Mesenchymal stem cell (in vitro differentiated cells and primary cell): Measurements from ENCODE around the gene SPEG. TPM values are rescaled to one million over a fixed set of nuclear protein-coding genes. Genes with fewer than 3 reads are reported as not detected.

ENCODE experiments used
- DNase-seq: peaks from one replicate; pipeline ENCODE4 v3.0.0-alpha.2; 2013
- H2AFZ ChIP-seq: one replicate; pipeline ENCODE4 v1.6.1; 2013; ENCODE audit warnings: low read depth, mild to moderate bottlenecking, control low read depth, inconsistent platforms, low read length, moderate library complexity
- H2AK5ac ChIP-seq: 2 replicates; pipeline ENCODE4 v1.6.1; 2013; ENCODE audit warnings: low read length, moderate library complexity, mild to moderate bottlenecking, inconsistent platforms; ENCODE audit not compliant: severe bottlenecking
- H2BK120ac ChIP-seq: one replicate; pipeline ENCODE4 v1.6.1; 2013; ENCODE audit warnings: low read depth, mild to moderate bottlenecking, inconsistent platforms, low read length, moderate library complexity
- H2BK12ac ChIP-seq, 2 experiments: one replicate each; pipeline ENCODE4 v1.6.1; 2013; ENCODE audit warnings: inconsistent platforms in 2 of 2, low read length in 2 of 2, mild to moderate bottlenecking in 2 of 2, moderate library complexity in 2 of 2, control low read depth in 1 of 2
- H2BK15ac ChIP-seq: one replicate; pipeline ENCODE4 v1.6.1; 2013; ENCODE audit warnings: mild to moderate bottlenecking, low read depth, inconsistent platforms; ENCODE audit not compliant: poor library complexity, severe bottlenecking
- H2BK5ac ChIP-seq: 2 replicates; pipeline ENCODE4 v1.6.1; 2013; ENCODE audit warnings: low read depth, mild to moderate bottlenecking, low read length, control low read depth, inconsistent platforms; ENCODE audit not compliant: poor library complexity, severe bottlenecking
- H3K14ac ChIP-seq, 2 experiments: one replicate each; pipeline ENCODE4 v1.6.1; 2013; ENCODE audit warnings: inconsistent platforms in 2 of 2, low read length in 2 of 2, control low read depth in 1 of 2, mild to moderate bottlenecking in 1 of 2, moderate library complexity in 1 of 2
- H3K18ac ChIP-seq, 2 experiments: one replicate each; pipeline ENCODE4 v1.6.1; 2013; ENCODE audit warnings: inconsistent platforms in 2 of 2, low read length in 2 of 2, control low read depth in 1 of 2, low read depth in 1 of 2, mild to moderate bottlenecking in 1 of 2
- H3K23ac ChIP-seq, 2 experiments: one replicate each; pipeline ENCODE4 v1.6.1; 2013; ENCODE audit warnings: inconsistent platforms in 2 of 2, low read length in 2 of 2, mild to moderate bottlenecking in 2 of 2, moderate library complexity in 2 of 2, control low read depth in 1 of 2
- H3K27ac ChIP-seq: 2 replicates; pipeline ENCODE4 v1.5.1; 2013; ENCODE audit warnings: mild to moderate bottlenecking, moderate library complexity, low read length, control low read depth, inconsistent platforms; ENCODE audit not compliant: poor library complexity, severe bottlenecking
- H3K27me3 ChIP-seq, 2 experiments: 2 replicates each; pipeline versions ENCODE4 v1.6.1 to v1.7.0; 2013; ENCODE audit warnings: low read length in 2 of 2, mild to moderate bottlenecking in 2 of 2, moderate library complexity in 2 of 2, control low read depth in 1 of 2, inconsistent platforms in 1 of 2; ENCODE audit not compliant: control insufficient read depth in 1 of 2, insufficient read depth in 1 of 2
- H3K36me3 ChIP-seq, 2 experiments: 2 replicates each; pipeline versions ENCODE4 v1.6.1 to v1.7.0; 2013; ENCODE audit warnings: low read length in 2 of 2, control low read depth in 1 of 2, inconsistent platforms in 1 of 2, low read depth in 1 of 2, mild to moderate bottlenecking in 1 of 2; ENCODE audit not compliant: insufficient read depth in 2 of 2, control insufficient read depth in 1 of 2
- H3K4ac ChIP-seq, 2 experiments: one replicate each; pipeline ENCODE4 v1.6.1; 2013; ENCODE audit warnings: inconsistent platforms in 2 of 2, low read length in 2 of 2, mild to moderate bottlenecking in 2 of 2, moderate library complexity in 2 of 2, control low read depth in 1 of 2, low read depth in 1 of 2
- H3K4me1 ChIP-seq: 2 replicates; pipeline ENCODE4 v1.6.1; 2013; ENCODE audit warnings: low read depth, low read length, control low read depth; ENCODE audit not compliant: control insufficient read depth, insufficient read depth
- H3K4me2 ChIP-seq: 2 replicates; pipeline ENCODE4 v1.6.1; 2013; ENCODE audit warnings: low read length, mild to moderate bottlenecking, inconsistent platforms; ENCODE audit not compliant: poor library complexity, severe bottlenecking
- H3K4me3 ChIP-seq, 2 experiments: 2 replicates each; pipeline versions ENCODE4 v1.5.1 to v1.7.0; 2013; ENCODE audit warnings: low read length in 2 of 2, mild to moderate bottlenecking in 2 of 2, control low read depth in 1 of 2, low read depth in 1 of 2; ENCODE audit not compliant: insufficient read depth in 1 of 2
- H3K79me1 ChIP-seq: replicated peaks from 2 replicates; pipeline ENCODE4 v1.6.1; 2013; ENCODE audit warnings: mild to moderate bottlenecking, control low read depth, low read length, inconsistent platforms; ENCODE audit not compliant: poor library complexity, severe bottlenecking
- H3K9ac ChIP-seq: 2 replicates; pipeline ENCODE4 v1.7.0; 2013; ENCODE audit warnings: mild to moderate bottlenecking, low read length, moderate library complexity
- H3K9me3 ChIP-seq: 2 replicates; pipeline ENCODE4 v1.7.0; 2013; ENCODE audit warnings: mild to moderate bottlenecking, low read length; ENCODE audit not compliant: control insufficient read depth
- H4K8ac ChIP-seq: one replicate; pipeline ENCODE4 v1.6.1; 2013; ENCODE audit warnings: inconsistent platforms, mild to moderate bottlenecking, low read length, moderate library complexity
- H4K91ac ChIP-seq: one replicate; pipeline ENCODE4 v1.6.1; 2013; ENCODE audit warnings: mild to moderate bottlenecking, low read length, inconsistent platforms
- WGBS: methylation state at CpG from one replicate; pipeline ENCODE4 v1.1.7; 2013; ENCODE audit warnings: mixed read lengths; 5-methylcytosine and 5-hydroxymethylcytosine counted together
- polyA plus RNA-seq, 2 experiments: library from polyadenylated mRNA; stranded (reverse); fragments of 200-250 nt; gene quantifications; one replicate each; pipeline ENCODE4 v1.2.3, GENCODE V29; 2013

Gene SPEG
- polyA plus RNA-seq (2013, experiment 1 of 2), result 19.3 TPM
- 19.1 TPM for polyA plus RNA-seq (2013, experiment 2 of 2)

DNA sequence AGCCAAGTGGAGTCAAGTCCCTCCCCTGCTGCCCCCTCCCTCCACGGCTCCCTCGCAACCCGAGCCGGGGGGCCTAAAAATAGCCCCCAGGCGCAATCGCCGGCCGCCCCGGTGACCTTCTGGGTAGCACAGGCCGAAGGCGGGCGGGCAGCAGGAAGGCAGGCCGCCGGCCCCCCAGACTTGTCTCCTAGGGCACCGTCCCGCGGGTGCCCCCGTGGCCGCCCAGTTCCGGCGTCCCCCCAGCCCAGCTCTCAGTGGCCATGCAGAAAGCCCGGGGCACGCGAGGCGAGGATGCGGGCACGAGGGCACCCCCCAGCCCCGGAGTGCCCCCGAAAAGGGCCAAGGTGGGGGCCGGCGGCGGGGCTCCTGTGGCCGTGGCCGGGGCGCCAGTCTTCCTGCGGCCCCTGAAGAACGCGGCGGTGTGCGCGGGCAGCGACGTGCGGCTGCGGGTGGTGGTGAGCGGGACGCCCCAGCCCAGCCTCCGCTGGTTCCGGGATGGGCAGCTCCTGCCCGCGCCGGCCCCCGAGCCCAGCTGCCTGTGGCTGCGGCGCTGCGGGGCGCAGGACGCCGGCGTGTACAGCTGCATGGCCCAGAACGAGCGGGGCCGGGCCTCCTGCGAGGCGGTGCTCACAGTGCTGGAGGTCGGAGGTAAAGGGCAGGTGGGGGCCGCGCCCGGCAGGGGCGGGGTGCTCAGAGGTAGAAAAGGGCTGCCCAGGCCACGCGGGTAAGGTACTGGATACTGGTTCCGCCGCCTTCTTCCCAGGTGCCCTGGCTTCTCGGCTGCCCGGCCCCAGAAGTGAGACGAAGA lies at the start of gene SPEG:
SPEG (plus strand) TSS at position 126 of the 808 bp plus-strand sequence; CDS start at position 261, 135 bp downstream.
- WGBS, result 15% methylated on average over 72 of the region's 77 CpGs
- no peak for DNase-seq
- peak within 1 kb of the TSS; percentile 78 for H4K8ac ChIP-seq
- peak within 1 kb of the TSS; percentile 46 for H2AFZ ChIP-seq
- peak within 1 kb of the TSS; percentile 72 to 73 for H3K18ac ChIP-seq
- H3K4me1 ChIP-seq, result peaks cover 24% of the 10 kb centered on the region
- peak within 1 kb of the TSS; percentile 24 to 25 for H3K4ac ChIP-seq
- H2AK5ac ChIP-seq, result peak within 1 kb of the TSS; percentile 40
- no peak within 1 kb of the TSS for H2BK5ac ChIP-seq
- no peak within 1 kb of the TSS for H3K27ac ChIP-seq
- peak within 1 kb of the TSS; percentile 13 for H3K4me2 ChIP-seq
- H3K4me3 ChIP-seq, result peak within 1 kb of the TSS; percentile 18 to 23
- H3K14ac ChIP-seq, result peak within 1 kb of the TSS in 1 of 2 experiments; percentile 51
- H2BK12ac ChIP-seq, result peak within 1 kb of the TSS; percentile 2 to 55
- peak within 1 kb of the TSS; percentile 24 for H3K9ac ChIP-seq
- H3K27me3 ChIP-seq, result no peaks in the 10 kb centered on the region
- H3K79me1 ChIP-seq, result no peaks in the 10 kb centered on the region
- peak within 1 kb of the TSS; percentile 36 for H2BK120ac ChIP-seq
- H3K36me3 ChIP-seq, result no peaks in the 10 kb centered on the region
- peak within 1 kb of the TSS in 1 of 2 experiments; percentile 68 for H3K23ac ChIP-seq
- H2BK15ac ChIP-seq, result peak within 1 kb of the TSS; percentile 88
- no peaks in the 10 kb centered on the region for H3K9me3 ChIP-seq
- peak within 1 kb of the TSS; percentile 71 for H4K91ac ChIP-seq

DNA sequence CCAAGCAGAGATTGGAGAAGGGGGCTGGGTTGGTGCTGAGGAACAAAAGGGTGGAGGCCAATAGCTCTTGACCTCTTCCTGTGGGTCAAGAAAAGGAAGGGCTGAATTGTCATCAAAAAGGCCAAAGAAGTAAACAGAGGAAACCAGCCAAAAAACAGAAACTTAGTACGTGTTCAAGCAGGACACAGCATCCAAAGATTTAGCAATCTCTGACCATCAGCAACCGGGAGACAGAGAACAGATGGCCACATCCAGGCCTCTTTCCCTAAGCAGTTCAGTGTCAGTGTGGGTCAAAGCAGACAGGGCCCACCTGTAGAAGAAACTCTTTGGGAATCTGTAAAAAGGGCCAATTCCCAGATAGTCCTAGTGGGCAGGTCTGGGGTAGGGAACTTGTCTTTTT lies 49.8 kb upstream of the SPEG start:
- Histone ChIP-seq H4K91ac (no peak overlapping the region), H3K14ac (no peak overlapping the region), H2BK120ac (peak overlapping the region; percentile 44), H3K27me3 (no peaks in the 10 kb centered on the region), H3K4ac (no peak overlapping the region), H3K27ac (no peak overlapping the region), H4K8ac (no peak overlapping the region), H2AFZ (no peak overlapping the region), H3K4me2 (no peak overlapping the region), H3K18ac (no peak overlapping the region), H2BK15ac (no peak overlapping the region), H3K9ac (peak overlapping the region; percentile 17), H2BK5ac (no peak overlapping the region), H2BK12ac (no peak overlapping the region), H2AK5ac (no peak overlapping the region), H3K9me3 (no peaks in the 10 kb centered on the region), H3K79me1 (peaks cover 13% of the 10 kb centered on the region), H3K4me3 (no peak overlapping the region), H3K36me3 (peaks cover 53 to 69% of the 10 kb centered on the region in 2 experiments), H3K4me1 (peaks cover 12% of the 10 kb centered on the region), H3K23ac (no peak overlapping the region)
- peak; percentile 80 for DNase-seq
- WGBS, result 7% methylated on average over 2 of the region's 2 CpGs

DNA sequence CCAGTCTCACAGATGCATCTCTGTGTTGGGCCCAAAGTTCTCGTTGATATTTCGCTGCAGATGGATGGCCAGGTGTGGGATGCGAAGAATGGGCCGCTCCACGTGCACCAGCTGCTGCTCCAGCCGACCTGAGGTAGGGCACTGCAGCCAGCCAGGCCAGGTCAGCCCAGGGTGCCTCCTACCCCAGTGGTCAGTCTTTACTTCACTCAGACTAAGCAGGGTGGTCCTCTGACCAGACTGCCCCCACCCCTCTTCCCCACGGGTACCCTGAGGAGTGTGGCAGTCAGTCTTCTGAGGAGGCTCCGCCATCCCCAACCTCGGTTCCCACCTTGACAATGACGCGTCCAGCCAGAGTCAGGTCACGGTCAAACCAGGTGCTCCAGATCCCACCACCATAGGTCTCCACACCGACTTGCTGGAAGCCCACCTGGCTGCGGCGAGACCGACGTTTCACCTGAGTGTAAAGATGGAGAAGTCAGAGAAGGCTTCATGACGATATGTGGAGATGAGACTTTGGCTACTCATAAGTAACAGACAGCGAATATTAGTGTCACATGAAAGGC lies 48.6 kb upstream of the SPEG start:
- Histone ChIP-seq H2AFZ (no peak overlapping the region), H2BK15ac (no peak overlapping the region), H2BK5ac (no peak overlapping the region), H3K4me2 (no peak overlapping the region), H3K9ac (peak overlapping the region; percentile 97), H3K23ac (no peak overlapping the region), H3K14ac (no peak overlapping the region), H2AK5ac (no peak overlapping the region), H3K4me1 (peaks cover 12% of the 10 kb centered on the region), H2BK120ac (no peak overlapping the region), H4K8ac (no peak overlapping the region), H3K9me3 (no peaks in the 10 kb centered on the region), H3K36me3 (peaks cover 47 to 57% of the 10 kb centered on the region in 2 experiments), H3K27me3 (no peaks in the 10 kb centered on the region), H4K91ac (no peak overlapping the region), H3K79me1 (peaks cover 13% of the 10 kb centered on the region), H3K4ac (no peak overlapping the region), H3K18ac (no peak overlapping the region), H3K4me3 (peak overlapping the region in 1 of 2 experiments; percentile 95), H3K27ac (no peak overlapping the region), H2BK12ac (peak overlapping the region in 1 of 2 experiments; percentile 70)
- WGBS, result 97% methylated on average over 19 of the region's 19 CpGs
- no peak for DNase-seq
